Adrenal gland (tissue), 12 donors: ENCODE data around the gene DEFB126. TPM values are rescaled to one million over a fixed set of nuclear protein-coding genes. Genes with fewer than 3 reads are reported as not detected.
"Not testable (repeated sequence)": the region's sequence is repeated elsewhere in the genome, so short reads cannot be mapped to it uniquely, and the experiment has no call there.

Experiments used
- DNase-seq, 7 donors: peaks; one replicate each; pipeline ENCODE4 v3.0.0-alpha.2; 2019 to 2020
- H3K27ac ChIP-seq, 5 donors: fragments of 200-600 bp; sonication (generic) in 4 of 5; 1 replicate in 3 of 5; 2 replicates in 2 of 5; pipeline versions ENCODE4 v1.5.1 to v1.8.0; 2016 to 2020; ENCODE audit warnings: mild to moderate bottlenecking in 1 of 5
- H3K27me3 ChIP-seq: fragments of 200-600 bp; 2 replicates; pipeline ENCODE4 v1.8.0; 2021
- H3K36me3 ChIP-seq, 2 donors: fragments of 200-600 bp; replicated peaks in 1 of 2; 1 replicate in 1 of 2; 2 replicates in 1 of 2; pipeline versions ENCODE4 v1.5.1 to v1.8.0; 2018 to 2022
- H3K4me1 ChIP-seq, 2 donors: fragments of 200-600 bp; replicated peaks in 1 of 2; 1 replicate in 1 of 2; 2 replicates in 1 of 2; pipeline versions ENCODE4 v1.5.1 to v1.8.0; 2018 to 2021
- H3K4me3 ChIP-seq, 4 donors: fragments of 200-600 bp; sonication (generic) in 3 of 4; one replicate each; pipeline ENCODE4 v1.5.1; 2016 to 2018
- H3K9me3 ChIP-seq, 3 donors: fragments of 200-600 bp; sonication (generic) in 1 of 3; replicated peaks in 1 of 3; 1 replicate in 2 of 3; 2 replicates in 1 of 3; pipeline versions ENCODE4 v1.5.1 to v1.8.0; 2016 to 2021
- CTCF ChIP-seq, 6 experiments: fragments of 450-650 bp in 4 of 6; fragments of 200-600 bp in 2 of 6; sonication (generic) in 1 of 6; IDR thresholded peaks; 1 replicate in 5 of 6; 2 replicates in 1 of 6; pipeline versions ENCODE4 v1.5.1 to v1.8.0; 2016 to 2021; ENCODE audit warnings: antibody characterized with exemption in 6 of 6, mild to moderate bottlenecking in 2 of 6, moderate library complexity in 1 of 6
- POLR2A ChIP-seq, 2 donors: fragments of 450-650 bp; IDR thresholded peaks; one replicate each; pipeline ENCODE4 v1.6.1; 2017; ENCODE audit warnings: antibody characterized with exemption in 2 of 2, mild to moderate bottlenecking in 2 of 2, moderate library complexity in 1 of 2
- WGBS, 4 donors: extraction: QIAGEN DNeasy Blood & Tissue Kit in 2 of 4; methylation state at CpG; one replicate each; pipeline versions ENCODE4 v1.1.5 to v1.1.7; 2013 to 2017; 5-methylcytosine and 5-hydroxymethylcytosine counted together
- intact Hi-C, 2 donors: fragments of 100-400 bp; cut with DNase I; formaldehyde crosslinking; loops; one replicate each; pipeline versions ENCODE4 v1.14.1 to v1.15.0; 2022 to 2023
- polyA plus RNA-seq, 3 donors: library from polyadenylated mRNA; stranded (reverse); fragments of 200-250 nt in 2 of 3; fragments of 350-450 nt in 1 of 3; fragmentation: Illumina TruSeq in 1 of 3; extraction: RNeasy Lipid Tissue Mini Kit (QIAGEN cat#74804) in 1 of 3; gene quantifications; one replicate each; pipeline ENCODE4 v1.2.3, GENCODE V29; 2013 to 2014
- total RNA-seq, 9 donors: library from RNA; depleted of rRNA in 4 of 9; stranded (reverse); fragments of >200 nt in 4 of 9; fragments of 120-200 nt in 1 of 9; fragmentation: NEBNext Ultra II Directional in 1 of 9; extraction: Animal tissue kit (Norgen Biotek cat#: 25700) in 1 of 9; gene quantifications; one replicate each; pipeline versions ENCODE4 v1.1.0 to v1.2.4, GENCODE V29; 2013 to 2023
- donor health status: healthy with polysubstance abuse.
- donor health status: Bipolar disorder and iron deficiency.
- donor health status: DM: yes; HTN: yes; CAD: no.
- donor health status: DM: no; HTN: no; CAD: no.
- donor health status: DM: no; HTN: no; CAD: no.
- donor health status: DM: yes; HTN: yes; CAD: no.

DEFB126 gene
- total and polyA plus RNA-seq, 12 donors = not detected

- 20 to 88% (median 72%) methylated on average over 1 to 5 of the region's 5 CpGs for WGBS, 4 donors
- intact Hi-C loops = no loop called here
- Histone ChIP-seq H3K27ac (no peak overlapping the region), H3K27me3 (peaks cover 9% of the 10 kb centered on the region), H3K36me3 (no peaks in the 10 kb centered on the region), H3K9me3 (no peaks in the 10 kb centered on the region), H3K4me1 (no peaks in the 10 kb centered on the region), H3K4me3 (no peak overlapping the region)
- TF ChIP-seq POLR2A (IDR thresholded peaks at IDR 0.05) (no peak), CTCF (IDR thresholded peaks at IDR 0.05) (no peak)
- DNase-seq = no peak
Observed at GRCh38 chr20:103456-103855, 38.9 kb upstream of the DEFB126 start.

GRCh38 chr20:112396-112795, 30.0 kb upstream of the DEFB126 start:
- no peaks in the 10 kb centered on the region for H3K4me1 ChIP-seq
- H3K36me3 ChIP-seq = no peaks in the 10 kb centered on the region
- H3K9me3 ChIP-seq = no peaks in the 10 kb centered on the region
- H3K4me3 ChIP-seq = no peak overlapping the region
- TF ChIP-seq CTCF (IDR thresholded peaks at IDR 0.05) (no peak), POLR2A (IDR thresholded peaks at IDR 0.05) (no peak)
- intact Hi-C loops = no loop called here
- H3K27ac ChIP-seq = no peak overlapping the region
- peaks cover 11% of the 10 kb centered on the region for H3K27me3 ChIP-seq
- no peak for DNase-seq

- no peaks in the 10 kb centered on the region for H3K36me3 ChIP-seq
- peaks cover 23% of the 10 kb centered on the region for H3K27me3 ChIP-seq
- no peaks in the 10 kb centered on the region for H3K4me1 ChIP-seq
- H3K9me3 ChIP-seq = no peaks in the 10 kb centered on the region
- no peak for DNase-seq
- intact Hi-C loops = no loop called here
- TF ChIP-seq POLR2A (IDR thresholded peaks at IDR 0.05) (no peak), CTCF (IDR thresholded peaks at IDR 0.05) (no peak)
- H3K4me3 ChIP-seq = no peak overlapping the region
- no peak overlapping the region for H3K27ac ChIP-seq
Observed at GRCh38 chr20:117518-117917, 24.9 kb upstream of the DEFB126 start.

- H3K9me3 ChIP-seq, H3K27ac ChIP-seq, DNase-seq, H3K4me1 ChIP-seq, intact Hi-C loops, H3K27me3 ChIP-seq, H3K36me3 ChIP-seq, H3K4me3 ChIP-seq: not testable (repeated sequence)
- WGBS, 4 donors = 84 to 91% (median 89%) methylated on average over 22 to 28 of the region's 28 CpGs
Observed at GRCh38 chr20:129786-130323, 12.5 kb upstream of the DEFB126 start.

DNA sequence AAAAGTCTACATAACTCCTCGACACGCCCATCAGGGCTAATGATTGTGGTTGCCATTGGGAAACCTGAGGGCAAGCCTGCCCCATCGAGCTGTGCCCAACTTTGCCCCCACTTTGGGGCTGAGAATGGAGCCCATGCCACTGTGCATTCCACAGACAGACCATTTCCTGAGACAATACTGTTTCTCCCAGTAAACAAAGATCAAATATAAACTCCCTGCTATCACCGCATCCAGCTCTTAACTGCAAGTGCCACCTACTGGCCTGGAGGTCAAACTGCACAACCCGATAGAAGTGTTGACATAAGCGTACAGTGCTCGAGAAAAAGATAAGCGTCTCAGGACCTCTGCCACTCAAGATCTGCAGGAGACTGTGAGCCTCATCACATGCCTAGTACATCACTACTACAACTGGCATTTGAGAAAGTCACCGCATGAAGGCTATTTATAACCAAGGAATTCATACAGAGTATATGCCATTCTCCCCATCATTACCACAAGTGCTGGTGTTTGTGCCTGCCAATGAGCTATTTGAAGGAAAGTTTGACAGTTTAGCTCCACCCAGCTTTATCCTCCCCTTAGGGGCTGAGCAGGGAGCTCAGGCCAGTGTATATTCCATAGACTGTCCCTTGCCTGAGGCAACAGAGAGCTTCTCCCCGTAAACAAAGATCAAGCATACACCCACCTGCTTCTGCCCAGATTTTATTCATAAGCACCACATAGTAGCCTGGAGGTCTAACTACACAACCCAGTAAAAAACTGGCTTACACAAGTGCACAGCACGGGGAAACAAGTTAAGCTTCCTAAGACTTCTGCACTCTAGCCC, 4.5 kb upstream of the DEFB126 start:
- Histone ChIP-seq H3K27ac (no peak overlapping the region), H3K36me3 (no peaks in the 10 kb centered on the region), H3K9me3 (no peaks in the 10 kb centered on the region), H3K4me1 (no peaks in the 10 kb centered on the region), H3K4me3 (no peak overlapping the region), H3K27me3 (peaks cover 8% of the 10 kb centered on the region)
- TF ChIP-seq CTCF (IDR thresholded peaks at IDR 0.05) (no peak), POLR2A (IDR thresholded peaks at IDR 0.05) (no peak)
- intact Hi-C loops = no loop called here
- DNase-seq = no peak
- 77 to 83% (median 80%) methylated on average over 10 to 11 of the region's 11 CpGs for WGBS, 4 donors
